Esophagus (tissue), 2 donors: Measurements from ENCODE around the gene TMEM41A. TPM values are rescaled to one million over a fixed set of nuclear protein-coding genes. Genes with fewer than 3 reads are reported as not detected.
"Not testable (repeated sequence)": the region's sequence is repeated elsewhere in the genome, so short reads cannot be mapped to it uniquely, and the experiment has no call there.

ENCODE experiments used
- H3K27ac ChIP-seq, 2 donors: one replicate each; pipeline ENCODE4 v1.5.1; 2013; ENCODE audit warnings: low read depth in 2 of 2, mild to moderate bottlenecking in 2 of 2, inconsistent platforms in 1 of 2, low read length in 1 of 2, moderate library complexity in 1 of 2
- H3K27me3 ChIP-seq, 2 donors: one replicate each; pipeline ENCODE4 v1.6.1; 2013; ENCODE audit warnings: low read length in 2 of 2, control low read depth in 1 of 2, mild to moderate bottlenecking in 1 of 2; ENCODE audit not compliant: insufficient read depth in 2 of 2, control insufficient read depth in 1 of 2
- H3K36me3 ChIP-seq, 2 donors: one replicate each; pipeline ENCODE4 v1.6.1; 2013; ENCODE audit warnings: low read length in 1 of 2; ENCODE audit not compliant: control insufficient read depth in 2 of 2, insufficient read depth in 2 of 2
- H3K4me1 ChIP-seq, 2 donors: one replicate each; pipeline ENCODE4 v1.6.1; 2013; ENCODE audit warnings: low read length in 1 of 2; ENCODE audit not compliant: control insufficient read depth in 2 of 2, insufficient read depth in 2 of 2
- H3K4me3 ChIP-seq, 2 donors: one replicate each; pipeline ENCODE4 v1.5.1; 2013; ENCODE audit warnings: low read length in 2 of 2, mild to moderate bottlenecking in 2 of 2, low read depth in 1 of 2, moderate library complexity in 1 of 2
- H3K9me3 ChIP-seq, 2 donors: one replicate each; pipeline ENCODE4 v1.6.1; 2013; ENCODE audit warnings: mild to moderate bottlenecking in 2 of 2, low read depth in 1 of 2, low read length in 1 of 2, moderate library complexity in 1 of 2; ENCODE audit not compliant: control insufficient read depth in 2 of 2, insufficient read depth in 1 of 2
- WGBS, 2 donors: extraction: QIAGEN DNeasy Blood & Tissue Kit; methylation state at CpG; one replicate each; pipeline ENCODE4 v1.1.7; 2013; 5-methylcytosine and 5-hydroxymethylcytosine counted together
- polyA plus RNA-seq, 2 donors: library from polyadenylated mRNA; stranded (reverse); fragments of 200-250 nt; gene quantifications; one replicate each; pipeline ENCODE4 v1.2.3, GENCODE V29; 2013
- donor health status: healthy with polysubstance abuse.
- donor health status: Bipolar disorder and iron deficiency.

TMEM41A gene
- polyA plus RNA-seq, 2 donors: 10.0 to 19.1 TPM

DNA sequence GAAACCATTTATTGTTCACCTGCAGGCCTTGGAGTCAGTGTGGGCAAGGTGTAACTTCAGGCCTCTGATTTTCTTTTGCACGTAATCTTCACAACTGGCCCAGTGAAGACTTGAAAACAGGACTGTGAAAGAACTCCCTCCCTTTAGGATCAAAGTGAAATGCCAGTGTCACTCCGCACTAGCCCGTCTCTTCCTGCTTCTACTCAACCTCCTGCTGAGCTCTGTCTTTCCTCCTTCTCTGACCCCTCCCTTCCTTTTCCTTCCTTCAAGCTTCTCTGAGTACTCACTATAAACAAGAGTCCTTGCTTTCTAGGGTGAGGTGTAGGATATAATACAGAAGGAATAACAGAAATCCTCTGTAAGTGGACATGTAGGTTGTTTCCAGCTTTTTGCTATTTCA lies 28.5 kb downstream of the TMEM41A start:
- Histone ChIP-seq H3K36me3 (peaks cover 7 to 15% of the 10 kb centered on the region in 2 donors), H3K27ac (no peak overlapping the region), H3K4me1 (peaks cover 0 to 4% of the 10 kb centered on the region in 2 donors), H3K9me3 (no peaks in the 10 kb centered on the region), H3K27me3 (no peaks in the 10 kb centered on the region), H3K4me3 (no peak overlapping the region)
- 80 to 93% methylated on average over 3 of the region's 3 CpGs for WGBS, 2 donors

- H3K4me1 ChIP-seq: peaks cover 0 to 4% of the 10 kb centered on the region in 2 donors
- H3K27ac ChIP-seq: no peak overlapping the region
- WGBS, 2 donors: 69 to 73% methylated on average over 3 of the region's 3 CpGs
- H3K9me3 ChIP-seq: no peaks in the 10 kb centered on the region
- no peak overlapping the region for H3K4me3 ChIP-seq
- H3K36me3 ChIP-seq: peaks cover 7 to 15% of the 10 kb centered on the region in 2 donors
- H3K27me3 ChIP-seq: no peaks in the 10 kb centered on the region
Measured at GRCh38 chr3:185469542-185469941, 29.3 kb downstream of the TMEM41A start.

- not testable (repeated sequence) for H3K4me1 ChIP-seq, H3K27ac ChIP-seq, H3K9me3 ChIP-seq, H3K27me3 ChIP-seq, H3K4me3 ChIP-seq
- H3K36me3 ChIP-seq: peaks cover 0 to 15% of the 10 kb centered on the region in 2 donors
- WGBS, 2 donors: 94% methylated on average over 5 of the region's 5 CpGs
Measured at GRCh38 chr3:185466123-185466522, 32.7 kb downstream of the TMEM41A start.

- WGBS, 2 donors: 93 to 95% methylated on average over 9 of the region's 9 CpGs
- Histone ChIP-seq H3K27ac (no peak overlapping the region), H3K4me1 (no peaks in the 10 kb centered on the region), H3K27me3 (no peaks in the 10 kb centered on the region), H3K9me3 (no peaks in the 10 kb centered on the region), H3K4me3 (no peak overlapping the region), H3K36me3 (peaks cover 0 to 15% of the 10 kb centered on the region in 2 donors)
Measured at GRCh38 chr3:185465471-185465870, 33.4 kb downstream of the TMEM41A start.

DNA sequence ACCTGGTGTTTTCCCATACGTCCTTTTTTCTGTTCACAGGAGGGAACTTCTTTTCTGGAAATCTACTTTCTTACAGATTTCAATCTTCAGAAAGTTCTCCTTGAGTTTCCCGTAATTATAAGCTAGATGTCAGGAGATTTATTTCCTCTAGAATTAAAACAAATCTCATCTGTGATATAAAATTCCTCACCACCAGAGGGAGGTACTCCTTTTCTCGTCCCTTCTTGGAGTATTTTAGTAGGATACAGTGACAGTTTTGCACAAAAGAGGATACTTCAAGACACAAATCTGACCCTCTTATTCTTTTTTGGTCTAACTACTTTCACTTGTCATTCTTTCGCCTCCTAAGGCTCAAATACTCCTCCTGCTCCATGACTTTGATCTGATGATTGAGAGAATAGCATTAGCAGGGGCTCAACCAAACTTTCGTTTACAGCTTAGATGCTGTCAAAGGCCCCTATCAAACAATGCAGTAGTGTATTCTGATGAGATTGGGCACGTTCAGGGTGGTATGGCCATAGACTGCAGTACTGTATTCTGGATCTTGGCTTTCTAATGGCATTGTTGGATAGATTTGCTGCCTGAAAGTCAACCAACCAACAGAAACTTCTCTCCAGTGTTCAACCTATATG lies 38.0 kb downstream of the TMEM41A start:
- no peaks in the 10 kb centered on the region for H3K4me1 ChIP-seq
- no peaks in the 10 kb centered on the region for H3K9me3 ChIP-seq
- H3K4me3 ChIP-seq: no peak overlapping the region
- no peaks in the 10 kb centered on the region for H3K27me3 ChIP-seq
- no peak overlapping the region for H3K27ac ChIP-seq
- 77 to 78% methylated on average over 6 of the region's 6 CpGs for WGBS, 2 donors
- peaks cover 0 to 5% of the 10 kb centered on the region in 2 donors for H3K36me3 ChIP-seq

GRCh38 chr3:185460309-185460708 lies 38.5 kb downstream of the TMEM41A start:
- Histone ChIP-seq H3K27ac (no peak overlapping the region), H3K27me3 (no peaks in the 10 kb centered on the region), H3K4me3 (no peak overlapping the region), H3K4me1 (no peaks in the 10 kb centered on the region), H3K9me3 (no peaks in the 10 kb centered on the region), H3K36me3 (no peaks in the 10 kb centered on the region)
- 82 to 83% methylated on average over 5 of the region's 5 CpGs for WGBS, 2 donors

DNA sequence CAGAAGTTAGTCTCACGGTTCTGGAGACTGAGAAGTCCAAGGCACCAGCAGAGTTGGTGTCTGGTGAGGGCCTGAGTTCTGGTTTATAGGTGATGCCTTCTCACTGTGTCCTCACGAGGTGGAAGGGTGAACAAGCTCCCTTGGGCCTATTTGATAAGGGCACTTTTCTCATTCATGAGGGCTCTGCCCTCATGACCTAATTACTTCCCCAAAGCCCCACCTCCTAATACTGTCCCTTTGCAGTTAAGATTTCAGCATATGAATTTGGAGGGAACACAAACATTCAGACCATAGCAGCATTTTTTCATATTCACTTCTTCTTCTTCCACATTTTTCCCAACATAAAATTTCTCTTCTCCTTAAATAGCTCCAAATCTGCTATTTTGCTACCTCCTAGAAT lies 41.5 kb downstream of the TMEM41A start:
- WGBS, 2 donors: 77 to 92% methylated on average over 2 of the region's 2 CpGs
- no peak overlapping the region for H3K4me3 ChIP-seq
- H3K27ac ChIP-seq: no peak overlapping the region

GRCh38 chr3:185451432-185451831 lies 47.4 kb downstream of the TMEM41A start:
- not testable (repeated sequence) for H3K27ac ChIP-seq, H3K4me3 ChIP-seq, H3K36me3 ChIP-seq, H3K9me3 ChIP-seq, H3K27me3 ChIP-seq, H3K4me1 ChIP-seq
- WGBS, 2 donors: 94 to 95% methylated on average over 8 of the region's 8 CpGs

More for the DNA sequence above, 41.5 kb downstream of the TMEM41A start:
- H3K27me3 ChIP-seq: no peaks in the 10 kb centered on the region
- no peaks in the 10 kb centered on the region for H3K9me3 ChIP-seq
- no peaks in the 10 kb centered on the region for H3K4me1 ChIP-seq
- H3K36me3 ChIP-seq: peaks cover 0 to 3% of the 10 kb centered on the region in 2 donors

DNA sequence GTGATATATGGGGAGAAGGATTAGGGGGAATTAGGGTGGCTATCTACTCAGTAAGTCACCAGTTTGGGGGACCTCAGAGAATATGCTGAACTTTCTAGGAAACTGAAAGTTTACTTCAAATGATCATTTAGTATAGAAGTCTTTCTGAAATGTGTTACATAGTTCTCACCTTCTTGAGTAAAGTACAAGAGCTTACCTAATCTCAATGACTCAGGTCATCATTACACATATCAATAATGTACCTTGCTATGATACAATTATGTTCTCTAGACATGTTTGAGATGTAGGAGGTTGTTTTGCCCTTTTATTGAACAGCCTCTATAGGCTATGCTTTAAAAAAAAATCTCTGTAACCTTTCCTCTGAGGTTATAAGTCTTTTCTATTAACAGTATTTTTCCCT lies 50.7 kb downstream of the TMEM41A start:
- H3K27ac ChIP-seq: no peak overlapping the region

DNA sequence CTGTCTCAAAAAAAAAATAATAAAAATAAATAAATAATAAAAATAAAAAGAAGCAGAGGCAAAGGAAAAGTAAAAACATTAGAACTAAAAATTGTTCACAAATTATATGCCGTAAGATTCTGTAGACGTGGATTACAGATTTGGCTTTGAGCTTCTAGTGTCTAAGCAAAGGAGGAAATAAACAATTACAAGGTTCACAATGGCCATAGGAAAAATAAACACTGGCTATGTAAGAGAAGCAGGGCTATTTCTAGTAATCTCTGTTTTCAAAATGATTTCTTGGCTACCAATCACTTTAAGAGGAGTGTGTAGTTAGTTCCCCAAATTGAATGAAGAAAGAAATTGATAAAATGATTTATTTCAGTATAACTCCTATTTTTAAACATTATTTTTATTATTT lies 54.5 kb downstream of the TMEM41A start:
- Histone ChIP-seq H3K4me1 (no peaks in the 10 kb centered on the region), H3K9me3 (no peaks in the 10 kb centered on the region), H3K27me3 (no peaks in the 10 kb centered on the region), H3K4me3 (no peak overlapping the region), H3K27ac (no peak overlapping the region), H3K36me3 (no peaks in the 10 kb centered on the region)
- WGBS, 2 donors: 81 to 88% methylated on average over 2 of the region's 2 CpGs

More for the DNA sequence above, 50.7 kb downstream of the TMEM41A start:
- H3K4me1 ChIP-seq: no peaks in the 10 kb centered on the region
- H3K9me3 ChIP-seq: no peaks in the 10 kb centered on the region
- no peak overlapping the region for H3K4me3 ChIP-seq
- H3K27me3 ChIP-seq: no peaks in the 10 kb centered on the region
- peaks cover 0 to 3% of the 10 kb centered on the region in 2 donors for H3K36me3 ChIP-seq
